Effector memory CD4-positive, alpha-beta T cell (primary cell): ENCODE data around the gene GRIPAP1.

ENCODE experiments used
- DNase-seq, 3 donors: peaks; one replicate each; pipeline ENCODE4 v3.0.0-alpha.2; 2020
- H3K27ac ChIP-seq: 2 replicates; pipeline ENCODE4 v1.7.0; 2013; ENCODE audit warnings: mild to moderate bottlenecking, low read length, moderate library complexity; ENCODE audit not compliant: insufficient read depth, poor library complexity, severe bottlenecking
- H3K27me3 ChIP-seq: replicated peaks from 2 replicates; pipeline ENCODE4 v1.7.0; 2013; ENCODE audit warnings: mild to moderate bottlenecking, low read length; ENCODE audit not compliant: insufficient read depth, control insufficient read depth, poor library complexity, severe bottlenecking
- H3K36me3 ChIP-seq: 2 replicates; pipeline ENCODE4 v1.7.0; 2013; ENCODE audit warnings: mild to moderate bottlenecking, low read length, moderate library complexity; ENCODE audit not compliant: control insufficient read depth, insufficient read depth
- H3K4me1 ChIP-seq: 2 replicates; pipeline ENCODE4 v1.7.0; 2013; ENCODE audit warnings: low read length, mild to moderate bottlenecking; ENCODE audit not compliant: control insufficient read depth, insufficient read depth, poor library complexity, severe bottlenecking
- H3K4me3 ChIP-seq: 2 replicates; pipeline ENCODE4 v1.7.0; 2013; ENCODE audit warnings: low read length, low read depth, mild to moderate bottlenecking; ENCODE audit not compliant: insufficient read depth, poor library complexity, severe bottlenecking
- H3K9me3 ChIP-seq: 2 replicates; pipeline ENCODE4 v1.7.0; 2013; ENCODE audit warnings: mild to moderate bottlenecking, low read length, moderate library complexity; ENCODE audit not compliant: control insufficient read depth

Gene GRIPAP1

GRCh38 chrX:48927123-48927522, 74.9 kb downstream of the GRIPAP1 start:
- Histone ChIP-seq H3K4me1 (peaks cover 15% of the 10 kb centered on the region), H3K9me3 (no peaks in the 10 kb centered on the region), H3K36me3 (peaks cover 20% of the 10 kb centered on the region), H3K27me3 (no peaks in the 10 kb centered on the region), H3K4me3 (no peak overlapping the region), H3K27ac (no peak overlapping the region)
- DNase-seq = no peak

- H3K4me3 ChIP-seq = no peak overlapping the region
- no peak for DNase-seq
- no peaks in the 10 kb centered on the region for H3K9me3 ChIP-seq
- peak overlapping the region; percentile 18 for H3K27ac ChIP-seq
- peaks cover 20% of the 10 kb centered on the region for H3K36me3 ChIP-seq
- peaks cover 31% of the 10 kb centered on the region for H3K4me1 ChIP-seq
- H3K27me3 ChIP-seq = no peaks in the 10 kb centered on the region
These were observed 77.8 kb downstream of the GRIPAP1 start for GRCh38 chrX:48924270-48924669.

- Histone ChIP-seq H3K36me3 (peaks cover 20% of the 10 kb centered on the region), H3K27ac (peak overlapping the region; percentile 97), H3K9me3 (no peaks in the 10 kb centered on the region), H3K27me3 (no peaks in the 10 kb centered on the region), H3K4me1 (peaks cover 32% of the 10 kb centered on the region), H3K4me3 (no peak overlapping the region)
- DNase-seq = no peak
These were observed 78.3 kb downstream of the GRIPAP1 start for GRCh38 chrX:48923771-48924170.
